Measurements from ENCODE around the gene TEX30. TPM values are rescaled to one million over a fixed set of nuclear protein-coding genes. Genes with fewer than 3 reads are reported as not detected.

The TEX30 gene
- total and polyA plus RNA-seq, 8 donors: 1.8 to 9.6 (median 2.3) TPM

GRCh38 chr13:102724923-102725322 lies 48.7 kb downstream of the TEX30 start:
- 52 to 61% methylated on average over 6 of the region's 6 CpGs for WGBS, 2 donors
- ATAC-seq (peak in 3 of 4 donors; percentile 49 to 82 (median 62)), FAIRE-seq (no peak), DNase-seq (no peak)
- H3K4me3 ChIP-seq: no peak overlapping the region
- no peaks in the 10 kb centered on the region for H3K27me3 ChIP-seq
- no peak overlapping the region for H3K27ac ChIP-seq
- no peaks in the 10 kb centered on the region for H3K9me3 ChIP-seq
- intact Hi-C loops (cut with DNase I): no loop called here
- no peaks in the 10 kb centered on the region for H3K4me1 ChIP-seq
- TF ChIP-seq, protein P1, sequence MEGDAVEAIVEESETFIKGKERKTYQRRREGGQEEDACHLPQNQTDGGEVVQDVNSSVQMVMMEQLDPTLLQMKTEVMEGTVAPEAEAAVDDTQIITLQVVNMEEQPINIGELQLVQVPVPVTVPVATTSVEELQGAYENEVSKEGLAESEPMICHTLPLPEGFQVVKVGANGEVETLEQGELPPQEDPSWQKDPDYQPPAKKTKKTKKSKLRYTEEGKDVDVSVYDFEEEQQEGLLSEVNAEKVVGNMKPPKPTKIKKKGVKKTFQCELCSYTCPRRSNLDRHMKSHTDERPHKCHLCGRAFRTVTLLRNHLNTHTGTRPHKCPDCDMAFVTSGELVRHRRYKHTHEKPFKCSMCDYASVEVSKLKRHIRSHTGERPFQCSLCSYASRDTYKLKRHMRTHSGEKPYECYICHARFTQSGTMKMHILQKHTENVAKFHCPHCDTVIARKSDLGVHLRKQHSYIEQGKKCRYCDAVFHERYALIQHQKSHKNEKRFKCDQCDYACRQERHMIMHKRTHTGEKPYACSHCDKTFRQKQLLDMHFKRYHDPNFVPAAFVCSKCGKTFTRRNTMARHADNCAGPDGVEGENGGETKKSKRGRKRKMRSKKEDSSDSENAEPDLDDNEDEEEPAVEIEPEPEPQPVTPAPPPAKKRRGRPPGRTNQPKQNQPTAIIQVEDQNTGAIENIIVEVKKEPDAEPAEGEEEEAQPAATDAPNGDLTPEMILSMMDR (IDR thresholded peaks at IDR 0.05): no peak
- H3K36me3 ChIP-seq: no peaks in the 10 kb centered on the region

- intact Hi-C loops (cut with DNase I): no loop called here
- no peaks in the 10 kb centered on the region for H3K9me3 ChIP-seq
- WGBS, 2 donors: 65 to 80% methylated on average over 1 of the region's 1 CpG
- TF ChIP-seq, protein P1 (IDR thresholded peaks at IDR 0.05): no peak
- no peaks in the 10 kb centered on the region for H3K4me1 ChIP-seq
- no peaks in the 10 kb centered on the region for H3K36me3 ChIP-seq
- FAIRE-seq: no peak
- H3K4me3 ChIP-seq: no peak overlapping the region
- no peak overlapping the region for H3K27ac ChIP-seq
- no peak for DNase-seq
- ATAC-seq: no peak
- H3K27me3 ChIP-seq: no peaks in the 10 kb centered on the region
Measured at GRCh38 chr13:102721800-102722231, 51.8 kb downstream of the TEX30 start.

DNA sequence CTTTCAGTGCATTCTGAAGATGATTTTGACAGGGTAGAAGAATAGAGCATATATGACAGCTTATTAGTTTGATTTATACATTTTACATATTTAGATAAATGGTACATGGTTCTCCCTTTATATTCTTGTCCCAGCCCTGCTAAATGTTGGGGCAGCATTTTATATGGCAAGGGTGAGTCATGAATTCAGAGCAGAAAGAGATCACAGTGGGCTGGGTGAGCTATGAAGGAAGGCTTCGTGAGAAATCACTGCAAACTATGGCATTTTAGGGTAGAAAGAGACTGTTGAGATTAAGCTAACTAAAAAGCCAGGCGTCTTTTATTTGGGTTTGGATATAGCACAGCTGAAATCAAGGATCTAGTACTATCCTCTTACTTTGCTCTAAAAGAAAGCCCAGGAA lies 54.8 kb downstream of the TEX30 start:
- no peaks in the 10 kb centered on the region for H3K36me3 ChIP-seq
- no peak overlapping the region for H3K27ac ChIP-seq
- H3K4me1 ChIP-seq: no peaks in the 10 kb centered on the region
- no peak for FAIRE-seq
- DNase-seq: no peak
- no peak for ATAC-seq
- no peaks in the 10 kb centered on the region for H3K9me3 ChIP-seq
- H3K4me3 ChIP-seq: no peak overlapping the region
- 43 to 66% methylated on average over 2 of the region's 2 CpGs for WGBS, 2 donors
- intact Hi-C loops (cut with DNase I): no loop called here
- TF ChIP-seq, protein P1 (IDR thresholded peaks at IDR 0.05): no peak
- H3K27me3 ChIP-seq: no peaks in the 10 kb centered on the region

Other genes with a start within 250 kb of the TEX30 start
- 10 to 100 TPM; 12.5 to 22.3 (median 15.9) TPM for gene TPP2, start 176.8 kb downstream of the TEX30 start, total RNA-seq
- gene TPP2, start 176.8 kb downstream of the TEX30 start, polyA plus RNA-seq: 10 to 100 TPM in 1 of 2 donors, 1 to 10 TPM in 1; 9.5 to 20.5 TPM
- not detected for gene METTL21C, start 78.7 kb downstream of the TEX30 start, total RNA-seq
- not detected for gene METTL21C, start 78.7 kb downstream of the TEX30 start, polyA plus RNA-seq
- 1 to 10 TPM in 3 of 6 donors, under 1 TPM in 3; 0.60 to 4.2 (median 0.87) TPM for gene POGLUT2, start 25.2 kb upstream of the TEX30 start, total RNA-seq
- gene POGLUT2, start 25.2 kb upstream of the TEX30 start, polyA plus RNA-seq: 1 to 10 TPM; 1.2 to 1.3 TPM
- 10 to 100 TPM in 4 of 6 donors, 1 to 10 TPM in 2; 8.2 to 12.3 (median 10.7) TPM for gene BIVM, start 25.3 kb upstream of the TEX30 start, total RNA-seq
- gene BIVM, start 25.3 kb upstream of the TEX30 start, polyA plus RNA-seq: 10 to 100 TPM; 13.2 to 14.1 TPM
- gene ERCC5, start 72.2 kb upstream of the TEX30 start, total RNA-seq: 10 to 100 TPM; 17.5 to 29.3 (median 22.3) TPM
- gene ERCC5, start 72.2 kb upstream of the TEX30 start, polyA plus RNA-seq: 10 to 100 TPM; 64.1 to 85.4 TPM

Data from pancreas (tissue), 10 donors.